DMS 273 (cell line): ENCODE data around the gene LOC128125822.

Source experiments
- DNase-seq: peaks from one replicate; lab custom pipeline; 2025; ENCODE audit not compliant: unreplicated experiment; lab: John Stamatoyannopoulos, UW

Gene LOC128125822

DNA sequence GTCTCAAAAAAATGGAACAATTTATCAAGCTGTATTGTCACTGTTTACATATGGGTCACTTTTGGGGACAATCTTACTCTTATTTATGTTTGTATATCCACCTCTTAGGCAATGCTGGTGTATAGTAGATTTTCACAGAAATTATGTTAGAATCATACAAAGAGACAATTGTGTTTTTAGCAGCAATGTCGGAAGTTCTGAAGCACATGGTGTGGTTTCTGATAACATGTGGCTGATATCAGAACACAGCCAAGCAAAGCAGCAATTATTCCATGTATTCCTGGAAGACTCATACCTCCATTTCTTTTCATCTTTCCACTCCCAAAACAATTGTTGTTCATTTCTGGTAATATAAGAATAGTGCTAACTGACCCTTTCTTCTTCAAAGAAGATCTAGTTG lies 17.5 kb upstream of the LOC128125822 start:
- no peak for DNase-seq

DNA sequence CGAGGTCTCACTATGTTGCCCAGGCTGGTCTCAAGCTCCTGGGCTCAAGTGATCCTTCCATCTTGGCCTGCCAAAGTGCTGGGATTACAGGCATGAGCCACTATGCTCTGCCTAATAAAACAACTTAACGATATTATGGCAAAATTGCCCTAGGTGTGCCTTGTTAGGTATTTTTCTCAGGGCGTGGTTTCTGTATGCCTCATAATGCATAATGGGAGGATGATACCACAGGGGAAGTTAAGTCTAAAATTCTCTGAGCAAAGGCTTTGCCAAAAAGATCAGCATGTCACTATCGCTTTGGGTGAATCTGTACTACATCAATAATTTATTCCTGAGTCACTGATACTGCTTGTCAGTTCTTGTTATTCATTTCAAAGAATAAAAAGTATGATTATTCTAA lies 15.9 kb upstream of the LOC128125822 start:
- no peak for DNase-seq

DNA sequence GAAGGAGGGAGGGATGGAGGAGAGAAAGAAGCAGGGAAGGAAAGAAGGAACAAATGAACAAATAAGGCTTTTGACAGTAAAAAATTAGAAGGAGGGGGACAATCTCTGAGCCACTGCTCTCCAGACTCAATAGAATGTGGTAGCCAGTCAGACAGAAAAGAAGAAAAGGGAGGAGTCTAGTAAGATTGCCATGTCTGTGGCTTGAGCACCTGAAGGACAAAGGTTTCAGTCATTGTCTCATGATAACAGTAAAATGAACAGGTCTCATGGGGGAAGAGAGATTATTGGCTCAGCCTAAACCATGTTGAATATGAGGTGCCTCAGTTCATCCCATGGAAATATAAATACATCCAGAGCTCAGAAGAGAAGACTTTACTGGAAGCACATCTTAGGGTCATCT lies 14.0 kb upstream of the LOC128125822 start:
- DNase-seq, result no peak

DNA sequence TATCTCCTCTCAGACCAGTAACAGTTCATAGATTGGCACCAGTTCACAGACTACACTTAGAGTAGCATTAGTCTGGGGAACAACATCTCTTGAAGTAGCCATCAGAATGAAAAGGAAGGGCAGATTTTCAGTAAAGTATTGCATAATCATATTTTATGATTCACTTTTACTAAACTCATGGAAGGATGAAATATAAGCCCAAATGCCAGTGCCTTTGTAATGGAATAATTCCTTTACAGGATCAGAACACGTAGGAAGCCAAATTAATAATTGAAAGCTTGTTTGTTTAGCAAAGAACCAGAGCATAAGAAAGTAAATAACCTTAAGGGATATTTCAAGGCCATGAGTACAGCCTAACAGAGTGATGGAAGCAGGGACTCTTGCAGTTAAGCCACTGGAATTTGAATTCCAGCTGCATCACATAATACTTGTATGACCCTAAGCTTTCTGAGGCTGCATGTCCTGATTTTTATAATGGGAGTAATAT lies 11.4 kb upstream of the LOC128125822 start:
- no peak for DNase-seq

DNA sequence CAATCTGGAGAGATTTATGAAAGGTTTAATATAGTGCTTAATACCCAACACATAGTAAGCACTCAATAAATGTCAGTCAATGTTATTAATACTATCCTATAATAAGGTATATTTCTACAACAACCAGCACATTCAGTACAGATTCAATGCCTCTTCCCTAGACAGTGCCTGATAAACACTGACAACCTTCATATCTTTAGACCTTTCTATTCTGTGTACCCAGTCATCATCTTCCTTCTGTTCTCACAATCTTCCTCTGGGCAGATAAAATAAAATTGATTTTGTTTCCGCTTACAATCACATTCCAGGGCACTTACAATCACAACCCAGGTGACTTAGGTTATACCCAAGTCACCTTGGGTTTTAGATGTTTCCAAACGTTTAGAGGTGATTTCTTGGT lies 11.0 kb upstream of the LOC128125822 start:
- DNase-seq, result no peak

DNA sequence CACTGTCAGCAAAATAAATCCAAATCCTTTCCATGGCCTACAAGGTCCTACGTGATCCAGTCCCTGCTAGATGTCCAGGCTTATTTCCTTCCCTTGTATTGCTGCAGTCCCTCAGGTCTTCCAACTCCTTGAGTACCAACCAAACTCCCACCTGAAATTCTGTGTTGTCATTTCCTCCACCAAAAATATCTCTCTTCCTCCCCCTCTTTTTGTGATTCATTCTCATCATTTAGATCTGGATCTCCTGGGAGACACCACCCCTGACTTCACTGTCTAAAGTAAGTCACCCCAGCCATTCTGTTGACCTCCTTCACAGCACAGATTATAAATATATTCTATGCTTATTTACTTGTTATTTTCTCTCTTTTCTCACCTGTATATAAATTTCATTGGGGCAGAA lies 9.0 kb upstream of the LOC128125822 start:
- DNase-seq, result no peak

DNA sequence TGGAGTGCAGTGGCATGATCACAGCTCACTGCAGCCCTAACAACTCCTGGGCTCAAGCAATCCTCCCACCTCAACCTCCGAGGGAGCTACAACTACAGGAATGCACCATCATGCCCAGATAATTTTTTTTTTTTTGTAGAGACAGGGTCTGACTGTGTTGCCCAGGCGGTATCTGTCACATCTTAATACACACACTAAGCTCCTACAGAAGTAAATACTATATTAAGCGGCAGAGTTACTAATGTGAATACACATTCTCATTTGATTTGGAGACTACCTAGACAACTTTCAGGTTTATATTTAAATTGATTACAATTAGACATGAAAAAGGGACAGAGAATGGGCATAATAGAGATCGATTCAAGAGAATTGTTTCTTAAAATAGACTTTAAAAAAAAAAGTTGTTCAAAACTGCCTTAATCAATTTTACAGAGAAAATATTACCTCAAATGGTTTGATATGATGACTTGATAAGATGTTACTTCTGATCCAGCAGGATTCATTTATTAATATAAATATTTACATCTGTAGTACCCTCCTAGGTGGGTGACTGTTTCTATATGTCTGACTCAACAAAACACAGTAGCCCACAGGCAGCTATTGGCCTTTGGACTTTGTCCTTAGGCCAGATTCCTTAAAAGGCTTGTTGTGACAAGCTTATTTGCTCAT lies 7.1 kb upstream of the LOC128125822 start:
- DNase-seq, result no peak

DNA sequence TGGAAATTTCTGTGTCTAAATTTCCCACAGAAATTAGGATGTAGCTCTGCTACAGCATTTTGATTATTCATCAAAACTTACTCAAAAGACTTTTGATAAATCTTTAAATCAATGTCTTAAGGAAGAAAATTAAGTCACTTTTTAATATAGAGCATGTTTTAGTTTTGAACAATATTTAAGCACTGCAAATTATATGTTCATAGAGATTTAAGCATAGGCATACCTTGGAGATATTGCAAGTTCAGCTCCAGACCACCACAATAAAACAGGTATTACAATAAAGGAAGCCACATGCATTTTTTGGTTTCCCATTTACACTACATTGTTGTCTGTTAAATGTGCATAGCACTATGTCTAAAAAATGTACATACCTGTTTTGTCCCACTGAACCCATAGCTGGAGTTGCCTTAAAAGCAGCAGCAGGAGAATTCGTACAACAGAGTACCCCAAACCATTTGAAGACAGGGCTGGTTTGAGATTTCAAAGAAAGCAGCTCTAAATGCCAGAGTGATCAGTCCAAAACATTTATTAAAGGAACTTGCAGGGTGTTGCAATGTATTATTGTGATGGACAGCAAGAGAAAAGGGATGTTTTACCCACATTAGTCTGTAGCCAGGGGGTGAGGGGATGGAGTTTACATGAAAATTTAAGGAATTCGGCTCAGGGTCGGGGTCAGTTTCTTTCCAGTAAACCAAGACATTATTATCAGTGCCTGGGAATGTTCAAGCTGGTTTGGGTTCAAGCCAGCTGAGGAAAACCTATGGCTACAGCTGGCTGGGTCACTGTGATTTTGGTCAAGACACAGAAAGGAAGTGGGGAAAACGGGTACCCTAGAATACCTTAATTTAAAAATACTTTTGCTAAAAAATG lies 6.3 kb upstream of the LOC128125822 start:
- DNase-seq, result no peak

DNA sequence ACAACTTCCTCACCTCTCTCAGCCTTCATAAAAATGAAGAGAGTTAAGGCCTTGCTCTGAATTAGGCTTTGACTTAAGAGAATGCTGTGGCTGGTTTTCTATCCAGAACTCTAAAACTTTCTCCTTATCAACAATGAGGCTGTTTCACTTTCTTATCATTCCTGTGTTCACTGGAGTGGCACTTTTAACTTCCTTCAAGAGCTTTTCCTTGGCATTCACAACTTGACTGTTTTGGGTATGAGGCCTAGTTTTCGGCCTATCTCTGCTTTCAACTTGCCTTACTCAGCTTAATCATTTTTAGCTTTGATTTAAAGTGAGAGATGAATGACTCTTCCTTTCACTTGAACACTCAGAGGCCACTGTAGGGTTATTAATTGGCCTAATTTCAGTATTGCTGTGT lies 4.3 kb upstream of the LOC128125822 start:
- DNase-seq, result no peak

DNA sequence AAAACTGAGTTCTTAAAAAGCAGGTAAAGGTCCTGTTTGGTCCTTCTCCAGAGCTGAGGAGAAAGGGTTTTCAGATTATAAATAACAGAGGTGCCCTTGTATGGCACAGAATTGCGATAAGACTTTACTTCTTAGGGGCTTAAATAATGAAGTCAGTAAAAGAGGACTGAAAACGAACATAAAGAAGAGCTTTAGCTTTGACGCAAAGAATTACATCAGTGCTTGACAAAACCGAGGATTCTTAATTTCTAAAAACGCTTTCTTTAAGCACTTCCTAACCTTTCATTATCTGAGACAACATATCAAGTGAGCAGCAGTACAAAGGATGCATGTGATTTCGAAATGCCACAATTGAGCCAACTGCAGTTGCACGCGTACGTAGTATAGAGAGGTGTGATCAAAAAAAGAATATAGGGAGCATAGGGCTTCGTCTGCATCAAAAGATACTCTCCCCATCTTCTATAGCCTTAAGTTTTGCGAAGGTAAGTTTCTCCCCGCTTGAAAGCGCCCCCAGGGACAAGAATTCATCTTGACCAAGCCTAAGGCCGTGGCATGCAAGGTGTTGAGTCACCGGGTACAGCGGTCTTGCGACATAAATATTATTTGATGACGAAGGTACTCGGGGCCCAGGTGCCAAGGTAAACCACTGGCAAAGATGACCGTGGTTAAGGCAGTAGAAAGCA lies 778 bp upstream of the LOC128125822 start:
- DNase-seq, result no peak

DNA sequence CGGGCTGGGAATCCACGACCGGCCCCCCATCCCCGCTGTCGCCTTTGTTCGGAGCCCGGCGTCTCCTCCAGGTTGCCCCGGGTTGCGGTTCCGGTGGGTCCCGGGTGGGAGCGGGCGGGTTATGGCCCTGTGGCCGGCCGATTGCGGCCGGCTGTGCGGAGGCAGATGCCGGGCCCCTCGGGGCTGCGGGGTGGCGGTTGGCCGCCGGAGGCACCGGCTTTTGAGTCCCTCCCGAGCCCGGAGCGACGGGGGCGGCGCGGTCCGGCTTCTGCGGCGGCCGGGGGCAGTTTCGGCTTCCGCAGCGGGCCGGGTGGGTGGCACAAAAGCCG lies 431 bp downstream of the LOC128125822 start:
- DNase-seq, result peak; percentile 56

DNA sequence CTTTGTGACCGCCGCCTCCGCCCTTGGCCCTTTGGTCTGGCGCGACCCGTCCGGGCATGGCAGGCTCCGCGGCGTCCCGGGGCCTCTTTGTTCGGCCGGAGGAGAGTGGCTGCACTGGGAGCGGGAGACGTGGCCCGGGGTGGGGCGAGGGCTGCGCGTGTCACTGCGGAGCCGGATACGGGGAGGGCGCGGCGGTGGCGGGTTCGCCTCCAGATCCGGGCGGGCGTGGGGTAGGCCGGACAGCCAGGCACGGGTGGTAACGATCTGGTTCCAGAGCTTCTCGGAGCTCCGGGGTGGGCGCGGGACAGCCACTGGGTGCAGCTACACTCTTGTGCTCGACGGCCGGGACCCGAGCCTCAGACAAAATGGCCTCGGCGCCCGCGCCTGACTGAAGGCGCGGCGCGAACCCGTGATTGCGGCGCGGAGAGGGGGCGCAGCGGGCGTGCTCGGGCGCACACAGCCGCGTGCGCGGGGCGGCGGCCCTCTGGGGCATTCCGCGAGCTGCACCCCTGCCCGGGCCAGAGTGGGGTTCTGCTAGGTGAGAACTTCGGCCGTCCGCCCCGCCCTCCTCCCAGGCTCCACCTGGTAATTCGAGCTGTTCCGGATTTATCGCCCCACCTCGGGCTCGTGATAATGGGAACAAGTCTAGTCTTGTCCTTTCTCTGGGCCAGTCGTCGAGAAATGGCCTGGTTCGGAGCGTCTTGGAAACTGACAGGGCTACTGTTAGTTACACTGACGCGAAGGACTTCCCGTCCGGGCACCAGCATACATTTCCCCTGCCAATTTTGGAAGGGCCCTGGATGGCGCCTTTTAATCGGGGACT lies 1.0 kb downstream of the LOC128125822 start:
- DNase-seq, result peak; percentile 90

DNA sequence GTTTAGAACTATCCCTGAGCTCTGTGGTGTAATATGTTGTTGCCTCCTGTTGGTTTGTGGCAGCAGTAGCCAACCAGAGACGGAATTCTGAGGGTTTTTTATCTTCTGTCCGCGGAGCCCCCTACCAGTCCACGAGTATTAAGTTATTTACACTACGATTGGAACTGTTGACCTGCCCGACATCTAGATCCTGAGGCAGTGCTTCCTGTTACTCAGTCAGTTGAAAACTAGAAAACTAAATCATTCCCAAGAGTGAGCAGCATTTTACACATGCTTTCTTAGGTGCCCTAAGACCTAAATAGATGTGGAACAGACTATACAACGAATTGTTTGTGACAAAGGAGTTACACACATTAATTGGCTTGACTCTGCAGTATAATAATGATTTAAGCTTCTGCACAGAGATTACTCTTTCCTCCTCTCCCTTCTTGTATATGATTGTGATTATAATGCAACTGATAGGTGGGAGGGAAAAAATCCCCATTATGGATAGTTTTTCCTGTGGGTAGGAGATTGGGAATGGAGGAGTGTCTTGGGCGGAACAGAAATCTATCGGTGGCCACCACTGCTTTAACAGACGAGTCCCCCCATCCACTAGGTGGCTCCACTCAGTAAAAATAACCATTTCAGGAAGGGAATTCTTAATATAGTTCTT lies 1.7 kb downstream of the LOC128125822 start:
- peak; percentile 73 for DNase-seq

DNA sequence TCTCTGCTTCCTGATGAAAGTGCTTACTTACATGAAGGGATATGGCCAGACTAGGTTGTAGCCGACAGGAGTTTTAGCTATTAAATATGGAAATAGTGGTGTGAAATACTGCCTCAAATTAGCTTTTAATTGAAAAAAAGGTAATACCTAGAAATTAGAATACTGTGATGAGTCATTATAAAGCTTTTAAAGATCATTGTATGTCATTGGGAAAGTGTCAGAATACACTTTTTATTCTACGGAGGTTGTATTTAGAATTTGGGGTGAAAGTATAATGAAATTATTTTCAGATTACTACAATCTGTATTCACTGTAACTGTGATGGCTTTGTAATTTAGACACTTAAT lies 2.2 kb downstream of the LOC128125822 start:
- DNase-seq, result no peak

DNA sequence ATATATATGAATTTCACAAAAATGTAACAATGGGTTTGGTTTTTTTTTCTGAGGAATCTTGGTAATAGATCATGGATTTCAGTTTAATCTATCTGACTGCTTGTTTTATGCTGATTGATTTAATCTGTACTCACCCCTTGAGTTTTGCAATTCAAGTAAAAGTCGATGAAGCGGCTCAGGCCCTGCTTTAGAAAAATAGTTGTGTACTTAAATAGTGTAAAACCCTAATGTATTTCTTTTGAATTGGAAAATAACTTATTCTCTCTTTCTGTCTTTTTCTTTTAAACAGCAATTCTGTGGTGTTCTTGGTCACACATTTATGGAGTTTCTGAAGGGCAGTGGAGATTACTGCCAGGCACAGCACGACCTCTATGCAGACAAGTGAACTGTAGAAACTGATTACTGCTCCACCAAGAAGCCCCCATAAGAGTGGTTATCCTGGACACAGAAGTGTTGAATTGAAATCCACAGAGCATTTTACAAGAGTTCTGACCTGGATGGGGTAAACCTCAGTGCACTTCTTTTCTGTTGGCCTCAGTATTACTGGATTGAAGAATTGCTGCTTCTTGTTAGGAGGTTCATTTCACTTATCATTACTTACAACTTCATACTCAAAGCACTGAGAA lies 4.0 kb downstream of the LOC128125822 start:
- no peak for DNase-seq

DNA sequence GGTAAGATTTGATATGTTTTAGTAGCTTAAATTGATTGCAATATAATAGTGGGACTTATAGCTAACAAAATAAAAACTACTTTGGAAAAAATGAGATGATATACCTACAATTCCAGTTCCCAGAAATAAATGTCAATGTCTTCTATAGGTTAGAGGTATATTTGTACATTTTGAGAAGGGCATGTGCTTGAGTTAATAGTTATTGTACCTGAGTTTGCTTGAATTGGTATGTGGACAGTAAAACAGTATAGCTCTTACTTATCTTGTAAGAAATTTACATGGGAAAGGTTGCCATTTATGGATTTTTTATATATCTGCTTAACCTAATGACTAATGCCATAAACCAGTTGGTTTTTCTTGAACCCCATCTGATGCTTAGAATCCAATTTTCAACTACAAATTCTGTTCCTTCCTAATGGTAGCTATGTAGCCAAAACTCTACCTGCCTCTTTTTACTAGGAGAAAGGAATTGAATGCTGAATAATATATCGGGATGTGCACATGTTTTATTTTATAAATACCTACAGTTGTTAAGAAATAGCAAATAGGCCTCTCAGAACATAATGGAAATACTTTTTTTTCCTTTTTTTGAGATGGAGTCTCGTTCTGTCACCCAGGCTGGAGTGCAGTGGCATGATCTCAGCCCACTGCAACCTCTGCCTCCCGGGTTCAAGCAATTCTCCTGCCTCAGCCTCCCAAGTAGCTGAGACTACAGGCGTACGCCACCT lies 4.9 kb downstream of the LOC128125822 start:
- no peak for DNase-seq

DNA sequence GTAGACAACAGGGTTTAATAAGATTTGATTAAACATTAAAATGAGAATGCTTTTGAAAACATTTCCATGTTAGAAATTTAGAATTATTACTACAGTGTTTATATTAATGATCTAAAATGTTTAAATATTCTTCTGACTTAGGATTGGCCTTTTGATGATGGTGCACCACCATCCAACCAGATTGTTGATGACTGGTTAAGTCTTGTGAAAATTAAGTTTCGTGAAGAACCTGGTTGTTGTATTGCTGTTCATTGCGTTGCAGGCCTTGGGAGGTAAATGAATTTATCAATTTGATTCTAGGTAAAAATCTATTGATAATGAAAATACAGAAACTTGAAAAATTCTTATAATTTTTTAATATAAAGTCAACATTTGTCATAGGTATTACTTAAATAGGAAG lies 6.5 kb downstream of the LOC128125822 start:
- DNase-seq, result no peak

DNA sequence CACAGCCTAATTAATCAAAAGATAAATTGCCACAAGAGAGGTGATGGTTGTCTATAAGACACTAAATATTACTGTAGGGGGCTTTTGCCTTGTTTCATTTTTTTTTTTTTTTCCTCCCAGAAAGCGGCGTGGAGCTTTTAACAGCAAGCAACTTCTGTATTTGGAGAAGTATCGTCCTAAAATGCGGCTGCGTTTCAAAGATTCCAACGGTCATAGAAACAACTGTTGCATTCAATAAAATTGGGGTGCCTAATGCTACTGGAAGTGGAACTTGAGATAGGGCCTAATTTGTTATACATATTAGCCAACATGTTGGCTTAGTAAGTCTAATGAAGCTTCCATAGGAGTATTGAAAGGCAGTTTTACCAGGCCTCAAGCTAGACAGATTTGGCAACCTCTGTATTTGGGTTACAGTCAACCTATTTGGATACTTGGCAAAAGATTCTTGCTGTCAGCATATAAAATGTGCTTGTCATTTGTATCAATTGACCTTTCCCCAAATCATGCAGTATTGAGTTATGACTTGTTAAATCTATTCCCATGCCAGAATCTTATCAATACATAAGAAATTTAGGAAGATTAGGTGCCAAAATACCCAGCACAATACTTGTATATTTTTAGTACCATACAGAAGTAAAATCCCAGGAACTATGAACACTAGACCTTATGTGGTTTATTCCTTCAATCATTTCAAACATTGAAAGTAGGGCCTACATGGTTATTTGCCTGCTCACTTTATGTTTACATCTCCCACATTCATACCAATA lies 7.8 kb downstream of the LOC128125822 start:
- no peak for DNase-seq

DNA sequence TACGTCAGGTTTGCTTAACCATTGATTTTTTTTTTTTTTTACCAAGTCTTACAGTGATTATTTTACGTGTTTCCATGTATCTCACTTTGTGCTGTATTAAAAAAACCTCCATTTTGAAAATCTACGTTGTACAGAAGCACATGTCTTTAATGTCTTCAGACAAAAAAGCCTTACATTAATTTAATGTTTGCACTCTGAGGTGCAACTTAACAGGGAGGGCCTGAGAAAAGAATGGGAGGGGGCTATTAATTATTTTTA lies 8.4 kb downstream of the LOC128125822 start:
- DNase-seq, result no peak
